ENCODE results near the gene PRDX4. TPM values are rescaled to one million over a fixed set of nuclear protein-coding genes. Genes with fewer than 3 reads are reported as not detected.
"Not testable (repeated sequence)": the region's sequence is repeated elsewhere in the genome, so short reads cannot be mapped to it uniquely, and the experiment has no call there.

Gene PRDX4
- total RNA-seq, 2 donors from 2014 or later = 56.0 to 102 TPM

DNA sequence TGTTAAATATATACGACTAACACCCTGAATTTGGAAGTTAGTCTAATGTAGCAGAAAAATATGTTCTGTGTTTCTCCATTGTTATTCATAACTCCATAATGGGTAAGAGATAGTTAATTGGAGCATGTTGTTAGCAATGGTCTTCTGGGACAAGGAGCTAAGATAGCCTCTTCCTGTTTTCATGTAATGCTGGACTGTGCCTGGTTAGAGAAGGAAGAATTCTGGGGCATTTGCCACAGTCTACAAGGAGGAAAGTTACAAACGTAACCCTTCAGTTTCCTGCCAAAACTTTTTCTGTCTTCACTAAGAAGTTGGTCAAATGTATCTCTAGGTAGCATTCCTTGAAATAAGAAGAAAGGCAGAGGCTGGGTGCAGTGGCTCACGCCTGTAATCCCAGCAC, 5.8 kb downstream of the PRDX4 start:
- TF ChIP-seq, protein P1, sequence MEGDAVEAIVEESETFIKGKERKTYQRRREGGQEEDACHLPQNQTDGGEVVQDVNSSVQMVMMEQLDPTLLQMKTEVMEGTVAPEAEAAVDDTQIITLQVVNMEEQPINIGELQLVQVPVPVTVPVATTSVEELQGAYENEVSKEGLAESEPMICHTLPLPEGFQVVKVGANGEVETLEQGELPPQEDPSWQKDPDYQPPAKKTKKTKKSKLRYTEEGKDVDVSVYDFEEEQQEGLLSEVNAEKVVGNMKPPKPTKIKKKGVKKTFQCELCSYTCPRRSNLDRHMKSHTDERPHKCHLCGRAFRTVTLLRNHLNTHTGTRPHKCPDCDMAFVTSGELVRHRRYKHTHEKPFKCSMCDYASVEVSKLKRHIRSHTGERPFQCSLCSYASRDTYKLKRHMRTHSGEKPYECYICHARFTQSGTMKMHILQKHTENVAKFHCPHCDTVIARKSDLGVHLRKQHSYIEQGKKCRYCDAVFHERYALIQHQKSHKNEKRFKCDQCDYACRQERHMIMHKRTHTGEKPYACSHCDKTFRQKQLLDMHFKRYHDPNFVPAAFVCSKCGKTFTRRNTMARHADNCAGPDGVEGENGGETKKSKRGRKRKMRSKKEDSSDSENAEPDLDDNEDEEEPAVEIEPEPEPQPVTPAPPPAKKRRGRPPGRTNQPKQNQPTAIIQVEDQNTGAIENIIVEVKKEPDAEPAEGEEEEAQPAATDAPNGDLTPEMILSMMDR (IDR thresholded peaks at IDR 0.05) = no peak
- H3K9ac ChIP-seq (ENCODE audit: low read depth in 2 of 2, low read length in 2 of 2) = no peak overlapping the region
- intact Hi-C loops (cut with DNase I) = no loop called here
- H3K27me3 ChIP-seq = no peaks in the 10 kb centered on the region
- no peak overlapping the region for H3K4me3 ChIP-seq
- no peak overlapping the region for H3K27ac ChIP-seq
- no peak for DNase-seq
- H3K36me3 ChIP-seq = no peaks in the 10 kb centered on the region
- H3K9me3 ChIP-seq = no peaks in the 10 kb centered on the region
- no peaks in the 10 kb centered on the region for H3K4me1 ChIP-seq

DNA sequence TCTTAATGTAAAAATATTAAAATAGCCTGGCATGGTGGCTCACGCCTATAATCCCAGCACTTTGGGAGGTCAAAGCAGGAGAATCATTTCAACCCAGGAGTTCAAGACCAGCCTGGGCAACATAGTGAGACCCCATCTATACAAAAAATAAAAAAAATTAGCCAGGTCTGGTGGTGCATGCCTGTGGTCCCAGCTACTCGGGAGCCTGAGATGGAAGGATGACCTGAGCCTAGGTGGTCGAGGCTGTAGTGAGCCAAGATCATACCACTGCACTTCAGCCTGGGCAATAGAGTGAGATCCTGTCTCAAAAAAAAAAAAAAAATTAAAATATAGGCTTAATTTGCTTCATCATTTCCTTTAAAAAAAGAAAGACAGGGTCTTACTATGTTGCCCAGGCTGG, 9.2 kb downstream of the PRDX4 start:
- H3K9ac ChIP-seq (ENCODE audit: low read depth in 2 of 2, low read length in 2 of 2); H3K36me3 ChIP-seq; H3K4me3 ChIP-seq; H3K27me3 ChIP-seq; H3K27ac ChIP-seq; intact Hi-C loops (cut with DNase I); H3K9me3 ChIP-seq; H3K4me1 ChIP-seq; DNase-seq: not testable (repeated sequence)

DNA sequence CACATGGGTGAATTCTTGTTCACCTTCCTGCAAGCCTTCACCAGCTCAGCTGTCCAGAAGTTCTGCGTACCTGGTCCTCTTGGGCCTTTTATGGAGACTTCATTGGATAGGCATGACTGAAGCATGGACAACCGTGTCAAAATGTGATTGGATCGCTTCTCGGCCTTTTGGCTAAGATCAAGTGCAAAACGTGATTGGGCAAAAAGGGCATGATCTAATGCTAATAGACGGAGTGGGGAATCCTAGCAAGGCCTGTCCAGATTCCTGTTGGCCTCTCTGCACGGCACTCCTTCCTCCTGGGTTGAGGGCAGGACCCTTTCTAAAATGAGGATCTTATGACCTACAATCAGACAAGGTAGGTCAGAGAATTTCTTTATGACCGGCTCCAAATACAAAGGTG, 24.9 kb downstream of the PRDX4 start:
- Histone ChIP-seq H3K27ac (no peak overlapping the region), H3K4me1 (no peaks in the 10 kb centered on the region), H3K27me3 (no peaks in the 10 kb centered on the region), H3K36me3 (no peaks in the 10 kb centered on the region), H3K9me3 (no peaks in the 10 kb centered on the region), H3K9ac (ENCODE audit: low read depth in 2 of 2, low read length in 2 of 2) (no peak overlapping the region), H3K4me3 (no peak overlapping the region)
- intact Hi-C loops (cut with DNase I) = loop anchor here (10.0 kb wide), 1 partner anchor 373 kb away; no protein-coding TSS in a partner anchor
- TF ChIP-seq, protein P1 (IDR thresholded peaks at IDR 0.05) = no peak
- DNase-seq = no peak

DNA sequence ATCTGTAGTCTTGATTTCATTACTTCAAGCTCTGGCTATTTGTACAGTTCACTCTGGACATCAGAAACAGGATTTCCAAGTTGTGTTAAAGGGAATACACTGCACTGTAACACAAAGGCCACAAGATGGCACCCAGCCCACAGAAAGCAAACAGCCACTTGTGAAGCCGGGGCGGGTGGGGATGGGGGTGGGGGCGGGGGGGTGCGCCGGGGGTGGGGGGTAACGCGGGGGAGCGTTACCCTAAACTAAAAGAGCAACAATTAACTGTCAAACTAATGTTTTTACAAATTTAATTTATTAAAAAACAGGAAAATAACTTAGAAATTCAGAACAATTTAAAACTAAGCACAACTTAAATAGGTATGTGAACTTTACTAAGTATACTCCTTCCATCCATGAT, 27.3 kb downstream of the PRDX4 start:
- TF ChIP-seq, protein P1 (IDR thresholded peaks at IDR 0.05) = peak; percentile 33
- peak; percentile 52 for DNase-seq
- H3K36me3 ChIP-seq = no peaks in the 10 kb centered on the region
- no peak overlapping the region for H3K4me3 ChIP-seq
- no peaks in the 10 kb centered on the region for H3K4me1 ChIP-seq
- H3K9me3 ChIP-seq = no peaks in the 10 kb centered on the region
- no peak overlapping the region for H3K27ac ChIP-seq
- H3K27me3 ChIP-seq = no peaks in the 10 kb centered on the region
- intact Hi-C loops (cut with DNase I) = loop anchor here (1.0 to 10.0 kb wide), 2 partner anchors 208 to 370 kb away; no protein-coding TSS in a partner anchor
- no peak overlapping the region for H3K9ac ChIP-seq (ENCODE audit: low read depth in 2 of 2, low read length in 2 of 2)

DNA sequence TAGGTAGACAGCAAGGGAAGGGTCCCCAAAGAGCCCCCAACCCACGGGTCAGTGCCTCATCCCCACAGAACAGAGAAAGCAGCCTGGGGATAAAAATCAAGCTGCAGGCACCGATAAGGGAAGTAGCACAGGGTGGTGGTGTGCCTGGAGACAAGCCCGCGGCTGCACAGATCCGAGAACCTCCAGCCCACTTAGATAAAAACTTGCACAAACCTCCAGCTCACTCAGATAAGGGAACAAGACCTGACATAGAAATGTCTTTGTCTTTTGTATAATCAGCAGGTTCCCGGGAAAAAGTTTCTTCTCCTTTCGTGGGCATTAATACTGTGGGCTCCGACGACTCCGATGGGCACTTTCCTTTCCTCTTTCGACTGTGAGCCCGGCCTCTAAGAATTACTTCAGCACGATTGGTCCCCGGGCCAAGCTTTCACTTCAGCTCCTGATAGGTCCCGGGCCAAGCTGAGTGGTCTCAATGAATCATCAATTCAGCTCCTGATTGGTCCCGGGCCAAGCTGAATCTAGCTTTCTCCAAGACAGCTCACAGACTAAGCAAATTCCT, 32.4 kb downstream of the PRDX4 start:
- intact Hi-C loops (cut with DNase I) = loop anchor here (10.0 kb wide), 1 partner anchor 365 kb away; no protein-coding TSS in a partner anchor
- peak; percentile 19 for DNase-seq

DNA sequence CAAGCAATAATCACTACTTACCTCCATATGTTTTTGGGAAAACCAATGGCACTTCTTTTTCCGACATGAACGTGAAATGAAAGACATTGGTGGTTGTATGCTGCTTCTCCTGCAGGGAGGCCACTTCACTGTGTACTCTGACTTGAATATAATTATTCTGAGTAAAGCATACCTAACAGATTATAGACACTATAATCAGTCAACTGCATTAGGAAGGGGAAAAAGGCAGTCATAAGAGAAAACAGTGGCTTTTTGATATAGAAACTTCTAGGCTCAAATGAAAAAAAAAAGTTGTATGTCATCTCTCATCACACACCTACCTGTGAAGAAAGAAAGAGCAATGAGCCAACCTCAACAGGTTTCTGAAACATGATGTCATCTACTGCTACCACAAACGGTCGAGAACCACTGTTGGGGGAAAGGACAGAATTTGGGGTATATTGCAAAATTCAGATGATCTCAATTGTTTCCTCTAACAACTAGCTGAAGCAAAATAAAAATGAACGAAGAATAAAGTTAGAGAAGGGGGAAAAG, 37.4 kb downstream of the PRDX4 start:
- no peaks in the 10 kb centered on the region for H3K4me1 ChIP-seq
- intact Hi-C loops (cut with DNase I) = no loop called here
- no peaks in the 10 kb centered on the region for H3K36me3 ChIP-seq

More for the DNA sequence above, 32.4 kb downstream of the PRDX4 start:
- Histone ChIP-seq H3K9me3 (no peaks in the 10 kb centered on the region), H3K36me3 (no peaks in the 10 kb centered on the region), H3K27ac (no peak overlapping the region), H3K4me1 (no peaks in the 10 kb centered on the region), H3K27me3 (no peaks in the 10 kb centered on the region), H3K4me3 (no peak overlapping the region), H3K9ac (ENCODE audit: low read depth in 2 of 2, low read length in 2 of 2) (no peak overlapping the region)
- TF ChIP-seq, protein P1 (IDR thresholded peaks at IDR 0.05) = no peak

More for the DNA sequence above, 37.4 kb downstream of the PRDX4 start:
- no peak for DNase-seq
- H3K4me3 ChIP-seq = no peak overlapping the region
- H3K9me3 ChIP-seq = no peaks in the 10 kb centered on the region
- H3K27me3 ChIP-seq = no peaks in the 10 kb centered on the region
- no peak overlapping the region for H3K27ac ChIP-seq
- H3K9ac ChIP-seq (ENCODE audit: low read depth in 2 of 2, low read length in 2 of 2) = no peak overlapping the region
- TF ChIP-seq, protein P1 (IDR thresholded peaks at IDR 0.05) = no peak

Measured in colonic mucosa (tissue), 4 donors.